Skeletal muscle cell (primary cell): ENCODE data around the gene PGLYRP4.

Experiments used
- DNase-seq: peaks from one replicate; pipeline ENCODE4 v3.0.0-alpha.2; 2010; ENCODE audit warnings: low read depth
- H3K4me3 ChIP-seq: 2 replicates; pipeline ENCODE4 v1.5.1; 2011; ENCODE audit warnings: low read depth, mild to moderate bottlenecking, control low read depth, low read length, moderate library complexity

The PGLYRP4 gene

GRCh38 chr1:153348511-153349362 lies at the start of gene PGLYRP4:
TSS of gene PGLYRP4 (minus strand) at chr1:153348841. CDS start at chr1:153347932, 909 bp downstream.
- DNase-seq = no peak
- H3K4me3 ChIP-seq = no peak within 1 kb of the TSS

GRCh38 chr1:153397924-153398651 lies 49.4 kb upstream of the PGLYRP4 start:
- H3K4me3 ChIP-seq = no peak overlapping the region
- no peak for DNase-seq

GRCh38 chr1:153397051-153397923 lies 48.6 kb upstream of the PGLYRP4 start:
- no peak overlapping the region for H3K4me3 ChIP-seq
- DNase-seq = no peak

- no peak overlapping the region for H3K4me3 ChIP-seq
- DNase-seq = no peak
These were observed 47.8 kb upstream of the PGLYRP4 start for GRCh38 chr1:153396461-153396860.

GRCh38 chr1:153395776-153396175 lies 47.1 kb upstream of the PGLYRP4 start:
- H3K4me3 ChIP-seq = no peak overlapping the region
- no peak for DNase-seq

GRCh38 chr1:153395136-153395685 lies 46.6 kb upstream of the PGLYRP4 start:
- DNase-seq = no peak
- H3K4me3 ChIP-seq = no peak overlapping the region

GRCh38 chr1:153394391-153394790 lies 45.8 kb upstream of the PGLYRP4 start:
- no peak for DNase-seq

GRCh38 chr1:153393926-153394325 lies 45.3 kb upstream of the PGLYRP4 start:
- DNase-seq = no peak
- no peak overlapping the region for H3K4me3 ChIP-seq

More at GRCh38 chr1:153394391-153394790, 45.8 kb upstream of the PGLYRP4 start:
- no peak overlapping the region for H3K4me3 ChIP-seq

GRCh38 chr1:153392822-153393221 lies 44.2 kb upstream of the PGLYRP4 start:
- DNase-seq = no peak
- H3K4me3 ChIP-seq = no peak overlapping the region

GRCh38 chr1:153392258-153392657 lies 43.6 kb upstream of the PGLYRP4 start:
- DNase-seq = no peak
- H3K4me3 ChIP-seq = no peak overlapping the region

- H3K4me3 ChIP-seq = no peak within 1 kb of the TSS
- DNase-seq = no peak
These were observed 42.5 kb upstream of the PGLYRP4 start, which contains the start of gene S100A8 for GRCh38 chr1:153390938-153391710. TSS of gene S100A8 (minus strand) at chr1:153391073. CDS start at chr1:153390535, 538 bp downstream.

- no peak overlapping the region for H3K4me3 ChIP-seq
- DNase-seq = no peak
These were observed 41.6 kb upstream of the PGLYRP4 start for GRCh38 chr1:153389973-153390879.

GRCh38 chr1:153389401-153389800 lies 40.8 kb upstream of the PGLYRP4 start:
- H3K4me3 ChIP-seq = no peak overlapping the region
- no peak for DNase-seq

GRCh38 chr1:153387785-153388184 lies 39.1 kb upstream of the PGLYRP4 start:
- no peak overlapping the region for H3K4me3 ChIP-seq
- DNase-seq = no peak

- H3K4me3 ChIP-seq = no peak overlapping the region
- DNase-seq = no peak
These were observed 38.4 kb upstream of the PGLYRP4 start for GRCh38 chr1:153387001-153387400.

- DNase-seq = no peak
- no peak overlapping the region for H3K4me3 ChIP-seq
These were observed 37.9 kb upstream of the PGLYRP4 start for GRCh38 chr1:153386500-153386901.

- no peak overlapping the region for H3K4me3 ChIP-seq
- DNase-seq = no peak
These were observed 36.4 kb upstream of the PGLYRP4 start for GRCh38 chr1:153384958-153385580.
